Coronary artery (tissue), 2 donors: ENCODE data around the gene NCAN.
"Not testable (repeated sequence)": the region's sequence is repeated elsewhere in the genome, so short reads cannot be mapped to it uniquely, and the experiment has no call there.

Source experiments
- DNase-seq: peaks from one replicate; pipeline ENCODE4 v3.0.0-alpha.2; 2017; ENCODE audit warnings: low spot score
- H3K27ac ChIP-seq, 2 donors: fragments of 200-600 bp; sonication (generic); one replicate each; pipeline ENCODE4 v1.5.1; 2016 to 2019
- H3K4me3 ChIP-seq: fragments of 200-600 bp; sonication (generic); 2 replicates; pipeline ENCODE4 v1.5.1; 2016; ENCODE audit warnings: mild to moderate bottlenecking, moderate library complexity
- CTCF ChIP-seq: fragments of 200-600 bp; sonication (generic); IDR thresholded peaks from one replicate; pipeline ENCODE4 v1.5.1; 2019; ENCODE audit warnings: antibody characterized with exemption

Gene NCAN

GRCh38 chr19:19215792-19216191, 4.0 kb downstream of the NCAN start:
- H3K4me3 ChIP-seq = no peak overlapping the region
- no peak for TF ChIP-seq CTCF
- H3K27ac ChIP-seq = no peak overlapping the region
- no peak for DNase-seq

GRCh38 chr19:19217099-19217498, 5.3 kb downstream of the NCAN start:
- Histone ChIP-seq H3K4me3 (no peak overlapping the region), H3K27ac (no peak overlapping the region)
- no peak for DNase-seq
- no peak for TF ChIP-seq CTCF

- Histone ChIP-seq H3K4me3 (no peak overlapping the region), H3K27ac (no peak overlapping the region)
- no peak for TF ChIP-seq CTCF
- no peak for DNase-seq
Measured at GRCh38 chr19:19218911-19219310, 7.2 kb downstream of the NCAN start.

- not testable (repeated sequence) for H3K27ac ChIP-seq, H3K4me3 ChIP-seq, DNase-seq
Measured at GRCh38 chr19:19221000-19221399, 9.2 kb downstream of the NCAN start.

- H3K4me3 ChIP-seq = no peak overlapping the region
- DNase-seq = no peak
- H3K27ac ChIP-seq = no peak overlapping the region
- no peak for TF ChIP-seq CTCF
Measured at GRCh38 chr19:19223060-19223459, 11.3 kb downstream of the NCAN start.

- no peak for DNase-seq
- Histone ChIP-seq H3K4me3 (no peak overlapping the region), H3K27ac (no peak overlapping the region)
- no peak for TF ChIP-seq CTCF
Measured at GRCh38 chr19:19223636-19224035, 11.9 kb downstream of the NCAN start.

GRCh38 chr19:19224150-19224851, 12.5 kb downstream of the NCAN start:
- TF ChIP-seq CTCF = no peak
- no peak for DNase-seq
- peak overlapping the region; percentile 64 for H3K4me3 ChIP-seq
- H3K27ac ChIP-seq = no peak overlapping the region
